ENCODE measurements around the gene CD4. TPM values are rescaled to one million over a fixed set of nuclear protein-coding genes. Genes with fewer than 3 reads are reported as not detected.
"Not testable (repeated sequence)": the region's sequence is repeated elsewhere in the genome, so short reads cannot be mapped to it uniquely, and the experiment has no call there.

The CD4 gene
- polyA plus RNA-seq, 4 donors, result 0.89 to 19.1 (median 6.5) TPM

GRCh38 chr12:6861391-6861790, 72.1 kb downstream of the CD4 start:
- DNase-seq, result no peak
- H3K27ac ChIP-seq (ENCODE audit: low read depth in 1 of 3, low read length in 2 of 3), result no peak overlapping the region
- 94 to 96% (median 94%) methylated on average over 9 of the region's 9 CpGs for WGBS, 3 donors
- H3K4me1 ChIP-seq (ENCODE audit: control insufficient read depth in 3 of 3, insufficient read depth in 2 of 3, low read depth in 1 of 3, low read length in 2 of 3), result no peaks in the 10 kb centered on the region
- H3K36me3 ChIP-seq (ENCODE audit: control insufficient read depth in 3 of 3, insufficient read depth in 2 of 3, low read depth in 1 of 3, low read length in 3 of 3), result peaks cover 23 to 92% (median 25%) of the 10 kb centered on the region in 3 donors
- no peaks in the 10 kb centered on the region for H3K9me3 ChIP-seq (ENCODE audit: control insufficient read depth in 2 of 2, insufficient read depth in 1 of 2, low read depth in 1 of 2, low read length in 1 of 2)
- FAIRE-seq, result no peak
- no peaks in the 10 kb centered on the region for H3K27me3 ChIP-seq (ENCODE audit: control insufficient read depth in 3 of 3, insufficient read depth in 3 of 3, low read length in 3 of 3)
- H3K4me3 ChIP-seq (ENCODE audit: low read depth in 1 of 3, low read length in 3 of 3), result no peak overlapping the region

GRCh38 chr12:6863033-6863432, 73.7 kb downstream of the CD4 start:
- 89 to 96% (median 90%) methylated on average over 11 of the region's 11 CpGs for WGBS, 3 donors
- no peak overlapping the region for H3K4me3 ChIP-seq (ENCODE audit: low read depth in 1 of 3, low read length in 3 of 3)
- no peak overlapping the region for H3K27ac ChIP-seq (ENCODE audit: low read depth in 1 of 3, low read length in 2 of 3)
- FAIRE-seq (no peak), DNase-seq (no peak)
- no peaks in the 10 kb centered on the region for H3K27me3 ChIP-seq (ENCODE audit: control insufficient read depth in 3 of 3, insufficient read depth in 3 of 3, low read length in 3 of 3)
- H3K4me1 ChIP-seq (ENCODE audit: control insufficient read depth in 3 of 3, insufficient read depth in 2 of 3, low read depth in 1 of 3, low read length in 2 of 3), result peaks cover 0 to 6% (median 0%) of the 10 kb centered on the region in 3 donors
- H3K36me3 ChIP-seq (ENCODE audit: control insufficient read depth in 3 of 3, insufficient read depth in 2 of 3, low read depth in 1 of 3, low read length in 3 of 3), result peaks cover 19 to 82% (median 23%) of the 10 kb centered on the region in 3 donors
- H3K9me3 ChIP-seq (ENCODE audit: control insufficient read depth in 2 of 2, insufficient read depth in 1 of 2, low read depth in 1 of 2, low read length in 1 of 2), result no peaks in the 10 kb centered on the region

GRCh38 chr12:6863586-6864321, 74.4 kb downstream of the CD4 start:
- no peak overlapping the region for H3K27ac ChIP-seq (ENCODE audit: low read depth in 1 of 3, low read length in 2 of 3)
- peaks cover 16 to 83% (median 18%) of the 10 kb centered on the region in 3 donors for H3K36me3 ChIP-seq (ENCODE audit: control insufficient read depth in 3 of 3, insufficient read depth in 2 of 3, low read depth in 1 of 3, low read length in 3 of 3)
- no peak overlapping the region for H3K4me3 ChIP-seq (ENCODE audit: low read depth in 1 of 3, low read length in 3 of 3)
- WGBS, 3 donors, result 96 to 97% (median 96%) methylated on average over 16 of the region's 16 CpGs
- DNase-seq, result no peak
- H3K4me1 ChIP-seq (ENCODE audit: control insufficient read depth in 3 of 3, insufficient read depth in 2 of 3, low read depth in 1 of 3, low read length in 2 of 3), result peaks cover 0 to 13% (median 0%) of the 10 kb centered on the region in 3 donors
- no peak for FAIRE-seq
- no peaks in the 10 kb centered on the region for H3K9me3 ChIP-seq (ENCODE audit: control insufficient read depth in 2 of 2, insufficient read depth in 1 of 2, low read depth in 1 of 2, low read length in 1 of 2)
- H3K27me3 ChIP-seq (ENCODE audit: control insufficient read depth in 3 of 3, insufficient read depth in 3 of 3, low read length in 3 of 3), result no peaks in the 10 kb centered on the region

GRCh38 chr12:6865307-6865706, 76.0 kb downstream of the CD4 start:
- Histone ChIP-seq H3K36me3 (ENCODE audit: control insufficient read depth in 3 of 3, insufficient read depth in 2 of 3, low read depth in 1 of 3, low read length in 3 of 3) (peaks cover 11 to 83% (median 16%) of the 10 kb centered on the region in 3 donors), H3K4me1 (ENCODE audit: control insufficient read depth in 3 of 3, insufficient read depth in 2 of 3, low read depth in 1 of 3, low read length in 2 of 3) (peaks cover 0 to 28% (median 0%) of the 10 kb centered on the region in 3 donors)
- H3K27ac ChIP-seq (ENCODE audit: low read depth in 1 of 3, low read length in 2 of 3); FAIRE-seq; H3K27me3 ChIP-seq (ENCODE audit: control insufficient read depth in 3 of 3, insufficient read depth in 3 of 3, low read length in 3 of 3); DNase-seq; H3K4me3 ChIP-seq (ENCODE audit: low read depth in 1 of 3, low read length in 3 of 3); H3K9me3 ChIP-seq (ENCODE audit: control insufficient read depth in 2 of 2, insufficient read depth in 1 of 2, low read depth in 1 of 2, low read length in 1 of 2): not testable (repeated sequence)
- WGBS, 3 donors, result 92 to 94% (median 94%) methylated on average over 5 of the region's 5 CpGs

- DNase-seq (no peak), FAIRE-seq (no peak)
- Histone ChIP-seq H3K4me1 (ENCODE audit: control insufficient read depth in 3 of 3, insufficient read depth in 2 of 3, low read depth in 1 of 3, low read length in 2 of 3) (peaks cover 0 to 34% (median 0%) of the 10 kb centered on the region in 3 donors), H3K9me3 (ENCODE audit: control insufficient read depth in 2 of 2, insufficient read depth in 1 of 2, low read depth in 1 of 2, low read length in 1 of 2) (no peaks in the 10 kb centered on the region), H3K36me3 (ENCODE audit: control insufficient read depth in 3 of 3, insufficient read depth in 2 of 3, low read depth in 1 of 3, low read length in 3 of 3) (peaks cover 9 to 83% (median 10%) of the 10 kb centered on the region in 3 donors), H3K27me3 (ENCODE audit: control insufficient read depth in 3 of 3, insufficient read depth in 3 of 3, low read length in 3 of 3) (no peaks in the 10 kb centered on the region), H3K27ac (ENCODE audit: low read depth in 1 of 3, low read length in 2 of 3) (peak overlapping the region in 2 of 3 donors; percentile 53 to 87), H3K4me3 (ENCODE audit: low read depth in 1 of 3, low read length in 3 of 3) (peak overlapping the region in 1 of 3 donors; percentile 95)
- WGBS, 3 donors, result 74 to 80% (median 79%) methylated on average over 16 to 19 of the region's 19 CpGs
Observed at GRCh38 chr12:6866163-6866919, 77.0 kb downstream of the CD4 start.

GRCh38 chr12:6866920-6867412, 77.6 kb downstream of the CD4 start:
- Histone ChIP-seq H3K27me3 (ENCODE audit: control insufficient read depth in 3 of 3, insufficient read depth in 3 of 3, low read length in 3 of 3) (no peaks in the 10 kb centered on the region), H3K27ac (ENCODE audit: low read depth in 1 of 3, low read length in 2 of 3) (peak overlapping the region; percentile 53 to 87 (median 68)), H3K4me3 (ENCODE audit: low read depth in 1 of 3, low read length in 3 of 3) (peak overlapping the region; percentile 86 to 95 (median 93)), H3K36me3 (ENCODE audit: control insufficient read depth in 3 of 3, insufficient read depth in 2 of 3, low read depth in 1 of 3, low read length in 3 of 3) (peaks cover 8 to 83% (median 8%) of the 10 kb centered on the region in 3 donors), H3K4me1 (ENCODE audit: control insufficient read depth in 3 of 3, insufficient read depth in 2 of 3, low read depth in 1 of 3, low read length in 2 of 3) (peaks cover 0 to 41% (median under 1%) of the 10 kb centered on the region in 3 donors), H3K9me3 (ENCODE audit: control insufficient read depth in 2 of 2, insufficient read depth in 1 of 2, low read depth in 1 of 2, low read length in 1 of 2) (no peaks in the 10 kb centered on the region)
- no peak for FAIRE-seq
- whole genome bisulfite sequencing, 3 donors, result 1 to 4% (median 3%) methylated on average over 31 to 33 of the region's 33 CpGs
- peak in 1 of 2 donors; percentile 39 for DNase-seq

- Histone ChIP-seq H3K27ac (ENCODE audit: low read depth in 1 of 3, low read length in 2 of 3) (peak within 1 kb of the TSS; percentile 90 to 95 (median 94)), H3K27me3 (ENCODE audit: control insufficient read depth in 3 of 3, insufficient read depth in 3 of 3, low read length in 3 of 3) (no peaks in the 10 kb centered on the region), H3K4me1 (ENCODE audit: control insufficient read depth in 3 of 3, insufficient read depth in 2 of 3, low read depth in 1 of 3, low read length in 2 of 3) (peaks cover 0 to 44% (median 3%) of the 10 kb centered on the region in 3 donors), H3K4me3 (ENCODE audit: low read depth in 1 of 3, low read length in 3 of 3) (peak within 1 kb of the TSS; percentile 86 to 95 (median 93)), H3K36me3 (ENCODE audit: control insufficient read depth in 3 of 3, insufficient read depth in 2 of 3, low read depth in 1 of 3, low read length in 3 of 3) (peaks cover 8 to 81% (median 8%) of the 10 kb centered on the region in 3 donors), H3K9me3 (ENCODE audit: control insufficient read depth in 2 of 2, insufficient read depth in 1 of 2, low read depth in 1 of 2, low read length in 1 of 2) (no peaks in the 10 kb centered on the region)
- WGBS, 3 donors, result 0 to 1% (median 0%) methylated on average over 67 to 86 of the region's 86 CpGs
- peak; percentile 81 to 91 for DNase-seq
- FAIRE-seq, result no peak
Observed at GRCh38 chr12:6867413-6868210, 78.3 kb downstream of the CD4 start, which contains the start of gene TPI1. Gene TPI1, plus strand, starts transcription at chr12:6867531. Its CDS starts 36 bp downstream, at chr12:6867567.
